H9 (cell line): ENCODE measurements around the gene DNASE1L1. TPM values are rescaled to one million over a fixed set of nuclear protein-coding genes. Genes with fewer than 3 reads are reported as not detected.

Experiments
- DNase-seq: peaks from one replicate; pipeline ENCODE4 v3.0.0-alpha.2; 2017
- H2AFZ ChIP-seq: one replicate; pipeline ENCODE4 v1.6.1; 2013; ENCODE audit warnings: mild to moderate bottlenecking, low read length, control low read depth, moderate library complexity
- H2AK5ac ChIP-seq: 2 replicates; pipeline ENCODE4 v1.6.1; 2013; ENCODE audit warnings: low read length, control low read depth, mixed read lengths; ENCODE audit not compliant: insufficient read length
- H2BK120ac ChIP-seq: one replicate; pipeline ENCODE4 v1.6.1; 2013; ENCODE audit warnings: low read depth, mild to moderate bottlenecking, low read length, control low read depth, inconsistent platforms; ENCODE audit not compliant: poor library complexity, severe bottlenecking
- H2BK12ac ChIP-seq: 2 replicates; pipeline ENCODE4 v1.6.1; 2013; ENCODE audit warnings: low read length, control low read depth, mixed read lengths, low read depth; ENCODE audit not compliant: insufficient read length
- H2BK15ac ChIP-seq: 2 replicates; pipeline ENCODE4 v1.6.1; 2013; ENCODE audit warnings: low read depth, low read length, control low read depth
- H2BK20ac ChIP-seq: one replicate; pipeline ENCODE4 v1.6.1; 2013; ENCODE audit warnings: low read depth, mild to moderate bottlenecking, low read length, control low read depth, inconsistent platforms; ENCODE audit not compliant: poor library complexity, severe bottlenecking
- H2BK5ac ChIP-seq: 2 replicates; pipeline ENCODE4 v1.6.1; 2013; ENCODE audit warnings: low read length, control low read depth, mixed read lengths; ENCODE audit not compliant: insufficient read length
- H3K14ac ChIP-seq: 2 replicates; pipeline ENCODE4 v1.6.1; 2013; ENCODE audit warnings: low read length, control low read depth; ENCODE audit not compliant: insufficient read depth
- H3K18ac ChIP-seq: 2 replicates; pipeline ENCODE4 v1.6.1; 2013; ENCODE audit warnings: low read depth, mild to moderate bottlenecking, mixed read lengths, low read length, control low read depth; ENCODE audit not compliant: insufficient read length
- H3K23ac ChIP-seq: 2 replicates; pipeline ENCODE4 v1.6.1; 2013; ENCODE audit warnings: low read length, control low read depth, mixed read lengths, low read depth; ENCODE audit not compliant: insufficient read length
- H3K23me2 ChIP-seq: 2 replicates; pipeline ENCODE4 v1.6.1; 2013; ENCODE audit warnings: low read depth, mild to moderate bottlenecking, mixed read lengths, low read length, control low read depth; ENCODE audit not compliant: insufficient read length, poor library complexity, severe bottlenecking
- H3K27ac ChIP-seq: 2 replicates; pipeline ENCODE4 v1.5.1; 2013; ENCODE audit warnings: low read length, control low read depth, mixed read lengths, low read depth; ENCODE audit not compliant: insufficient read length
- H3K27me3 ChIP-seq: 2 replicates; pipeline ENCODE4 v1.6.1; 2013; ENCODE audit warnings: low read length, control low read depth, inconsistent platforms; ENCODE audit not compliant: insufficient read depth
- H3K4ac ChIP-seq: 2 replicates; pipeline ENCODE4 v1.6.1; 2013; ENCODE audit warnings: low read depth, mild to moderate bottlenecking, control low read depth, inconsistent platforms, low read length, moderate library complexity
- H3K4me1 ChIP-seq: 2 replicates; pipeline ENCODE4 v1.6.1; 2013; ENCODE audit warnings: low read length, control low read depth, inconsistent platforms; ENCODE audit not compliant: insufficient read depth
- H3K4me2 ChIP-seq: 2 replicates; pipeline ENCODE4 v1.6.1; 2013; ENCODE audit warnings: low read length, control low read depth, mixed read lengths; ENCODE audit not compliant: insufficient read length, insufficient read depth
- H3K56ac ChIP-seq: 2 replicates; pipeline ENCODE4 v1.6.1; 2013; ENCODE audit warnings: low read depth, mild to moderate bottlenecking, mixed read lengths, low read length, control low read depth; ENCODE audit not compliant: insufficient read length
- H3K79me1 ChIP-seq: 2 replicates; pipeline ENCODE4 v1.6.1; 2013; ENCODE audit warnings: low read depth, mild to moderate bottlenecking, moderate library complexity, low read length, control low read depth, inconsistent platforms; ENCODE audit not compliant: insufficient read depth, poor library complexity, severe bottlenecking
- H3K79me2 ChIP-seq: 2 replicates; pipeline ENCODE4 v1.6.1; 2013; ENCODE audit warnings: low read length, control low read depth, inconsistent platforms; ENCODE audit not compliant: insufficient read depth
- H3K9ac ChIP-seq: 2 replicates; pipeline ENCODE4 v1.6.1; 2013; ENCODE audit warnings: low read length, control low read depth, mixed read lengths; ENCODE audit not compliant: insufficient read length; ENCODE audit errors: extremely low read depth
- H3K9me3 ChIP-seq: one replicate; pipeline ENCODE4 v1.6.1; 2013; ENCODE audit warnings: low read depth, low read length, inconsistent platforms; ENCODE audit not compliant: control insufficient read depth
- H3T11ph ChIP-seq: one replicate; pipeline ENCODE4 v1.6.1; 2013; ENCODE audit warnings: mild to moderate bottlenecking, low read length, control low read depth, inconsistent platforms
- H4K20me1 ChIP-seq: one replicate; pipeline ENCODE4 v1.6.1; 2013; ENCODE audit not compliant: control insufficient read depth, insufficient read length, insufficient read depth
- H4K5ac ChIP-seq: 2 replicates; pipeline ENCODE4 v1.6.1; 2013; ENCODE audit warnings: low read depth, mild to moderate bottlenecking, mixed read lengths, low read length, control low read depth; ENCODE audit not compliant: insufficient read length
- H4K8ac ChIP-seq: replicated peaks from 2 replicates; pipeline ENCODE4 v1.6.1; 2013; ENCODE audit warnings: low read length, control low read depth, mixed read lengths, low read depth; ENCODE audit not compliant: insufficient read length
- H4K91ac ChIP-seq: 2 replicates; pipeline ENCODE4 v1.6.1; 2013; ENCODE audit warnings: low read depth, mild to moderate bottlenecking, moderate library complexity, mixed read lengths, low read length, control low read depth; ENCODE audit not compliant: insufficient read length
- H3K27ac Mint-ChIP-seq, 3 experiments: 2 replicates in 2 of 3; 3 replicates in 1 of 3; pipeline ENCODE4 v1.8.0; 2020 to 2021; ENCODE audit warnings: mixed read lengths in 3 of 3, mild to moderate bottlenecking in 1 of 3, moderate library complexity in 1 of 3
- H3K27me3 Mint-ChIP-seq: 2 replicates; pipeline ENCODE4 v1.8.0; 2021; ENCODE audit warnings: low read depth, mild to moderate bottlenecking, moderate library complexity, mixed read lengths
- H3K36me3 Mint-ChIP-seq, 3 experiments: 2 replicates in 2 of 3; 3 replicates in 1 of 3; pipeline ENCODE4 v1.8.0; 2020 to 2021; ENCODE audit warnings: low read depth in 3 of 3, mixed read lengths in 3 of 3; ENCODE audit not compliant: insufficient read depth in 1 of 3
- H3K4me1 Mint-ChIP-seq, 2 experiments: 2 replicates each; pipeline ENCODE4 v1.8.0; 2020; ENCODE audit warnings: mixed read lengths in 2 of 2
- H3K4me3 Mint-ChIP-seq, 2 experiments: 2 replicates in 1 of 2; 3 replicates in 1 of 2; pipeline ENCODE4 v1.8.0; 2020 to 2021; ENCODE audit warnings: mild to moderate bottlenecking in 2 of 2, mixed read lengths in 2 of 2, moderate library complexity in 1 of 2
- H3K9me3 Mint-ChIP-seq, 2 experiments: 2 replicates in 1 of 2; 3 replicates in 1 of 2; pipeline ENCODE4 v1.8.0; 2020; ENCODE audit warnings: mild to moderate bottlenecking in 2 of 2, mixed read lengths in 2 of 2, moderate library complexity in 1 of 2
- CTCF ChIP-seq: fragments of 200-600 bp; sonication (generic); conservative IDR thresholded peaks from 3 replicates; pipeline ENCODE4 v1.8.0; 2021; ENCODE audit warnings: antibody characterized with exemption, mild to moderate bottlenecking
- WGBS: extraction: QIAGEN DNeasy Blood & Tissue Kit; methylation state at CpG from one replicate; pipeline ENCODE4 v1.1.7; 2013; ENCODE audit warnings: missing lambda C conversion rate, low lambda C conversion rate, mixed read lengths; ENCODE audit not compliant: insufficient read length; ENCODE audit errors: extremely low coverage; 5-methylcytosine and 5-hydroxymethylcytosine counted together
- total RNA-seq: library from RNA; stranded (reverse); gene quantifications from 2 replicates; pipeline ENCODE4 v1.2.1, GENCODE V29; 2021

Gene DNASE1L1
- total RNA-seq, 1 experiment from 2014 or later = 14.5 TPM

- Histone ChIP-seq H2BK12ac (no peak overlapping the region), H2BK120ac (no peak overlapping the region), H2AK5ac (no peak overlapping the region), H3K79me1 (no peaks in the 10 kb centered on the region), H3K14ac (no peak overlapping the region), H3K56ac (no peak overlapping the region), H3K9me3 (peaks cover 41% of the 10 kb centered on the region), H3T11ph (no peak overlapping the region), H3K4ac (no peak overlapping the region), H4K8ac (no peak overlapping the region), H3K4me2 (peak overlapping the region; percentile 41), H2BK5ac (no peak overlapping the region), H3K18ac (no peak overlapping the region), H3K23ac (no peak overlapping the region), H3K27me3 (no peaks in the 10 kb centered on the region), H3K27ac (no peak overlapping the region), H3K23me2 (peaks cover 7% of the 10 kb centered on the region), H4K5ac (no peak overlapping the region), H3K4me1 (no peaks in the 10 kb centered on the region), H2BK20ac (no peak overlapping the region), H4K20me1 (no peaks in the 10 kb centered on the region), H3K9ac (no peak overlapping the region), H4K91ac (no peak overlapping the region), H3K79me2 (peaks cover 2% of the 10 kb centered on the region; the same call in 1 of the 2 replicates), H2BK15ac (no peak overlapping the region), H2AFZ (no peak overlapping the region)
- H3K4me3 Mint-ChIP-seq = peak overlapping the region; percentile 82 to 90
- H3K9me3 Mint-ChIP-seq = peaks cover 70 to 87% of the 10 kb centered on the region in 2 experiments
- no CpG with 5 or more reads among the region's 28 CpGs for WGBS
- peaks cover 28 to 72% (median 64%) of the 10 kb centered on the region in 3 experiments for H3K36me3 Mint-ChIP-seq
- DNase-seq = no peak
- peaks cover 8 to 12% of the 10 kb centered on the region in 2 experiments for H3K4me1 Mint-ChIP-seq
- peak overlapping the region in 1 of 3 experiments; percentile 48; a peak in 1 of 7 replicates for H3K27ac Mint-ChIP-seq
- no peak for TF ChIP-seq CTCF
- H3K27me3 Mint-ChIP-seq = no peaks in the 10 kb centered on the region
These were observed 29.2 kb upstream of the DNASE1L1 start for GRCh38 chrX:154437971-154438893.
